ENCODE results near the gene MGAT5B. TPM values are rescaled to one million over a fixed set of nuclear protein-coding genes. Genes with fewer than 3 reads are reported as not detected.

Gene MGAT5B
- 6.2 TPM for total RNA-seq (ENCODE audit: unreplicated experiment)
- long read RNA-seq, result 0 reads

- H3K9me3 Mint-ChIP-seq (ENCODE audit: unreplicated experiment), result no peaks in the 10 kb centered on the region
- DNase-seq (ENCODE audit: low spot score), result peak; percentile 98
- TF ChIP-seq, protein P1, sequence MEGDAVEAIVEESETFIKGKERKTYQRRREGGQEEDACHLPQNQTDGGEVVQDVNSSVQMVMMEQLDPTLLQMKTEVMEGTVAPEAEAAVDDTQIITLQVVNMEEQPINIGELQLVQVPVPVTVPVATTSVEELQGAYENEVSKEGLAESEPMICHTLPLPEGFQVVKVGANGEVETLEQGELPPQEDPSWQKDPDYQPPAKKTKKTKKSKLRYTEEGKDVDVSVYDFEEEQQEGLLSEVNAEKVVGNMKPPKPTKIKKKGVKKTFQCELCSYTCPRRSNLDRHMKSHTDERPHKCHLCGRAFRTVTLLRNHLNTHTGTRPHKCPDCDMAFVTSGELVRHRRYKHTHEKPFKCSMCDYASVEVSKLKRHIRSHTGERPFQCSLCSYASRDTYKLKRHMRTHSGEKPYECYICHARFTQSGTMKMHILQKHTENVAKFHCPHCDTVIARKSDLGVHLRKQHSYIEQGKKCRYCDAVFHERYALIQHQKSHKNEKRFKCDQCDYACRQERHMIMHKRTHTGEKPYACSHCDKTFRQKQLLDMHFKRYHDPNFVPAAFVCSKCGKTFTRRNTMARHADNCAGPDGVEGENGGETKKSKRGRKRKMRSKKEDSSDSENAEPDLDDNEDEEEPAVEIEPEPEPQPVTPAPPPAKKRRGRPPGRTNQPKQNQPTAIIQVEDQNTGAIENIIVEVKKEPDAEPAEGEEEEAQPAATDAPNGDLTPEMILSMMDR (IDR thresholded peaks at IDR 0.05; ENCODE audit: unreplicated experiment), result peak; percentile 85
- peak within 1 kb of the TSS; percentile 86 for H3K4me3 Mint-ChIP-seq (ENCODE audit: unreplicated experiment)
- no peak within 1 kb of the TSS for H3K27ac Mint-ChIP-seq (ENCODE audit: unreplicated experiment)
- H3K36me3 Mint-ChIP-seq (ENCODE audit: low read depth, unreplicated experiment), result no peaks in the 10 kb centered on the region
- peaks cover 17% of the 10 kb centered on the region for H3K4me1 Mint-ChIP-seq (ENCODE audit: unreplicated experiment)
- peaks cover 13% of the 10 kb centered on the region for H3K27me3 Mint-ChIP-seq (ENCODE audit: unreplicated experiment)
Observed at GRCh38 chr17:76868176-76868668, at the start of gene MGAT5B. Gene MGAT5B, plus strand, starts transcription at chr17:76868404. Its CDS starts 626 bp downstream, at chr17:76869030.

- H3K36me3 Mint-ChIP-seq (ENCODE audit: low read depth, unreplicated experiment), result no peaks in the 10 kb centered on the region
- H3K4me1 Mint-ChIP-seq (ENCODE audit: unreplicated experiment), result no peaks in the 10 kb centered on the region
- TF ChIP-seq, protein P1 (IDR thresholded peaks at IDR 0.05; ENCODE audit: unreplicated experiment), result no peak
- no peaks in the 10 kb centered on the region for H3K9me3 Mint-ChIP-seq (ENCODE audit: unreplicated experiment)
- H3K27ac Mint-ChIP-seq (ENCODE audit: unreplicated experiment), result no peak overlapping the region
- H3K27me3 Mint-ChIP-seq (ENCODE audit: unreplicated experiment), result no peaks in the 10 kb centered on the region
- no peak overlapping the region for H3K4me3 Mint-ChIP-seq (ENCODE audit: unreplicated experiment)
- no peak for DNase-seq (ENCODE audit: low spot score)
Observed at GRCh38 chr17:76820039-76820438, 48.2 kb upstream of the MGAT5B start.

DNA sequence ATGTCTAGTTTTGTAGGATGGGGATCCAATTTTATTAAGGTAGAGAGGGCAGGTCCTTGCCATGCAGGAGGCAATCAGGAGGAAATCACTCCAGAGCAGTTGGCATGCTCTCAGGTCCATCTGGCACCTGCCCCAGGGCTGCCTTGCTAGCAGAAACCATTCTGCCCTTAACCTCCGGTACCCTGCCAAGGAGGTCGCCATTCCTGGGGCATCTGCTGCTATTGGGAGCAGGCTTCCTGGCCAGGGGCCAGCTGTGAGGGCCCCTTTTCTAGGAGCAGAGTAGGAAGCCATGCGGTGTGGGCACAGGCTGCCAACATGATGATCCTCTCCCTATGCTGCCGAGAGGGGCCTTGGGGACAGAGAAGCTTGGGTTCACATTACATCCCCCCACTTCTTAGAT, 47.6 kb upstream of the MGAT5B start:
- H3K27ac Mint-ChIP-seq (ENCODE audit: unreplicated experiment), result no peak overlapping the region
- no peak overlapping the region for H3K4me3 Mint-ChIP-seq (ENCODE audit: unreplicated experiment)
- no peaks in the 10 kb centered on the region for H3K9me3 Mint-ChIP-seq (ENCODE audit: unreplicated experiment)
- H3K27me3 Mint-ChIP-seq (ENCODE audit: unreplicated experiment), result no peaks in the 10 kb centered on the region
- no peaks in the 10 kb centered on the region for H3K36me3 Mint-ChIP-seq (ENCODE audit: low read depth, unreplicated experiment)
- no peaks in the 10 kb centered on the region for H3K4me1 Mint-ChIP-seq (ENCODE audit: unreplicated experiment)
- no peak for DNase-seq (ENCODE audit: low spot score)
- TF ChIP-seq, protein P1 (IDR thresholded peaks at IDR 0.05; ENCODE audit: unreplicated experiment), result no peak

DNA sequence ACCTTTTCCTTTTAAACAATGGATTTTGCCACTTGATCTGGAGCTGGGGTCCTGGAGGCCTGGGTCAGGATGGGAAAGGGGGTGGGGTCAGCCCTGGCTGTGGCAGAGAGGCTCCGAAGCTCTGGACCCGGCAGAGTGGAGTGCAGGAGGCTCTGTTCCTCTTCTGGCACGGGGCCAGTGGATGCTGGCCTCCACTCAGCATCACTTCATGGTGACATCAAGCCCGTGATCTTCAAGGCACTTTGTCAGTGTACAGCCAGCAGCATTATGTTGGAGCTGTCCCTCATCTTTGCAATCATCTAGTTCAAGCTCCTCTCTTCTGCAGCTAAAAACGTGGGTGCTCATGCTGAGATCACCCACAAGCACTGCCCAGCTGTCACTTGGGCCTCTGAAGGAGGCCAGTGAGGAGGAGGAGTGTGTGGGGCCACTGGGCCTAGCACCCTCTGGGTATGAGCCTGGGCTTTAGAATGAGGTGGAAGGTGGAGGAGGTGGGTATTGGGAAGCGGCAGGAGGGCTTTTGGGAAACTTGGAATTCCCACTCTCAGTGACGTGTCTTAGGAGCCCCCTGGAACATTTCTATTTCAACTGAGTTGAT, 45.9 kb upstream of the MGAT5B start:
- no peaks in the 10 kb centered on the region for H3K36me3 Mint-ChIP-seq (ENCODE audit: low read depth, unreplicated experiment)
- no peak overlapping the region for H3K4me3 Mint-ChIP-seq (ENCODE audit: unreplicated experiment)
- TF ChIP-seq, protein P1 (IDR thresholded peaks at IDR 0.05; ENCODE audit: unreplicated experiment), result no peak
- no peaks in the 10 kb centered on the region for H3K9me3 Mint-ChIP-seq (ENCODE audit: unreplicated experiment)
- no peaks in the 10 kb centered on the region for H3K27me3 Mint-ChIP-seq (ENCODE audit: unreplicated experiment)
- no peak for DNase-seq (ENCODE audit: low spot score)
- peaks cover 7% of the 10 kb centered on the region for H3K4me1 Mint-ChIP-seq (ENCODE audit: unreplicated experiment)
- no peak overlapping the region for H3K27ac Mint-ChIP-seq (ENCODE audit: unreplicated experiment)

DNA sequence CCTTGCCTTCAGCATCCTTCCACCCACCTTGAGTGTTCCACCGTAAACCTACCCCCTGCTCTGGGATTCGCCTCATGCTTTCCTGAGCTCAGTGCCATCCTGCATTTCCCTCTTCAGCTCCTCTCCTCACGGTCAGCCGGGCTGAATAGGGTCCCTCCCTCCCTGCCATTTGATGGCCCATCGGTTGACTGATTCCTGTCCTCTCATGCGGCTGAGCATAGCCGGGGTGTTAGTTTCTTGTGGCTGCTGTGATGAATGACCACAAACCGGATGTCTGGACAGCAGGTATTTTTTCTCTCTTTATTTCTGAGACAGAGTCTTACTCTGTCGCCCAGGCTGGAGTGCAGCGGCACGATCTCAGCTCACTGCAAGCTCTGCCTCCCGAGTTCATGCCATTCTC, 44.1 kb upstream of the MGAT5B start:
- DNase-seq (ENCODE audit: low spot score), result no peak
- H3K27me3 Mint-ChIP-seq (ENCODE audit: unreplicated experiment), result peaks cover 2% of the 10 kb centered on the region
- no peaks in the 10 kb centered on the region for H3K36me3 Mint-ChIP-seq (ENCODE audit: low read depth, unreplicated experiment)
- no peak overlapping the region for H3K4me3 Mint-ChIP-seq (ENCODE audit: unreplicated experiment)
- H3K27ac Mint-ChIP-seq (ENCODE audit: unreplicated experiment), result no peak overlapping the region
- no peaks in the 10 kb centered on the region for H3K9me3 Mint-ChIP-seq (ENCODE audit: unreplicated experiment)
- TF ChIP-seq, protein P1 (IDR thresholded peaks at IDR 0.05; ENCODE audit: unreplicated experiment), result no peak
- H3K4me1 Mint-ChIP-seq (ENCODE audit: unreplicated experiment), result peaks cover 7% of the 10 kb centered on the region
